ENCODE results near the gene AAK1. TPM values are rescaled to one million over a fixed set of nuclear protein-coding genes. Genes with fewer than 3 reads are reported as not detected.

Gene AAK1
- total and polyA plus RNA-seq, 2 experiments from 2014 or later = 39.0 to 52.4 TPM

- peaks cover 10% of the 10 kb centered on the region for H3K27me3 ChIP-seq (ENCODE audit: insufficient read depth)
- Mint-ChIP-seq H3K9me3 (peaks cover 5% of the 10 kb centered on the region; the same call in 1 of the 3 replicates), H3K36me3 (ENCODE audit: low read depth) (no peaks in the 10 kb centered on the region; the same call in 2 of the 3 replicates), H3K4me1 (peaks cover 34% of the 10 kb centered on the region), H3K27ac (no peak overlapping the region), H3K27me3 (ENCODE audit: insufficient read depth, low read depth, poor library complexity) (peaks cover 6% of the 10 kb centered on the region), H3K4me3 (peak overlapping the region; percentile 92)
- H3K27ac ChIP-seq (ENCODE audit: low read depth) = no peak overlapping the region
- H3K4me2 ChIP-seq = peak overlapping the region; percentile 99
- peaks cover 33% of the 10 kb centered on the region for H3K4me1 ChIP-seq (ENCODE audit: insufficient read depth)
- H3K79me2 ChIP-seq (replicated peaks; ENCODE audit: insufficient read depth) = peaks cover 23% of the 10 kb centered on the region
- no peak for ATAC-seq
- no peaks in the 10 kb centered on the region; the same call in 1 of the 2 replicates for H3F3A ChIP-seq (replicated peaks; ENCODE audit: low read depth)
- peak overlapping the region; percentile 98 for H2AFZ ChIP-seq
- no peaks in the 10 kb centered on the region for H4K20me1 ChIP-seq (replicated peaks; ENCODE audit: insufficient read depth)
- peak; percentile 25 for DNase-seq (ENCODE audit: low spot score)
- no peaks in the 10 kb centered on the region for H3K9me2 ChIP-seq (ENCODE audit: insufficient read depth)
- H3K36me3 ChIP-seq (ENCODE audit: insufficient read depth) = no peaks in the 10 kb centered on the region
- peak overlapping the region; percentile 92 for H3K4me3 ChIP-seq
- TF ChIP-seq, protein P1, sequence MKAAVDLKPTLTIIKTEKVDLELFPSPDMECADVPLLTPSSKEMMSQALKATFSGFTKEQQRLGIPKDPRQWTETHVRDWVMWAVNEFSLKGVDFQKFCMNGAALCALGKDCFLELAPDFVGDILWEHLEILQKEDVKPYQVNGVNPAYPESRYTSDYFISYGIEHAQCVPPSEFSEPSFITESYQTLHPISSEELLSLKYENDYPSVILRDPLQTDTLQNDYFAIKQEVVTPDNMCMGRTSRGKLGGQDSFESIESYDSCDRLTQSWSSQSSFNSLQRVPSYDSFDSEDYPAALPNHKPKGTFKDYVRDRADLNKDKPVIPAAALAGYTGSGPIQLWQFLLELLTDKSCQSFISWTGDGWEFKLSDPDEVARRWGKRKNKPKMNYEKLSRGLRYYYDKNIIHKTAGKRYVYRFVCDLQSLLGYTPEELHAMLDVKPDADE (IDR thresholded peaks at IDR 0.05) = no peak
- TF ChIP-seq ZNF462 (CRISPR knock-in tag; IDR thresholded peaks at IDR 0.05) (no peak), ZNF114 (CRISPR knock-in tag; IDR thresholded peaks at IDR 0.05) (no peak), STAT1 (IDR thresholded peaks at IDR 0.05; ENCODE audit: unreplicated experiment) (no peak), EZH2 (IDR thresholded peaks at IDR 0.05; ENCODE audit: low read depth, unreplicated experiment) (no peak), JUNB (IDR thresholded peaks at IDR 0.05; ENCODE audit: unreplicated experiment) (no peak), REST (IDR thresholded peaks at IDR 0.05; ENCODE audit: unreplicated experiment) (no peak), CREB1 (CRISPR knock-in tag; IDR thresholded peaks at IDR 0.05; ENCODE audit: low read depth) (no peak), POLR2AphosphoS5 (IDR thresholded peaks at IDR 0.05; ENCODE audit: low read depth) (no peak)
These were observed 1.5 kb upstream of the AAK1 start for GRCh38 chr2:69645031-69645431.

Measured in GM23338 (cell line).